Esophagus (tissue), 2 donors: ENCODE measurements around the gene RGSL1. TPM values are rescaled to one million over a fixed set of nuclear protein-coding genes. Genes with fewer than 3 reads are reported as not detected.

ENCODE experiments used
- H3K27ac ChIP-seq, 2 donors: one replicate each; pipeline ENCODE4 v1.5.1; 2013; ENCODE audit warnings: low read depth in 2 of 2, mild to moderate bottlenecking in 2 of 2, inconsistent platforms in 1 of 2, low read length in 1 of 2, moderate library complexity in 1 of 2
- H3K27me3 ChIP-seq, 2 donors: one replicate each; pipeline ENCODE4 v1.6.1; 2013; ENCODE audit warnings: low read length in 2 of 2, control low read depth in 1 of 2, mild to moderate bottlenecking in 1 of 2; ENCODE audit not compliant: insufficient read depth in 2 of 2, control insufficient read depth in 1 of 2
- H3K36me3 ChIP-seq, 2 donors: one replicate each; pipeline ENCODE4 v1.6.1; 2013; ENCODE audit warnings: low read length in 1 of 2; ENCODE audit not compliant: control insufficient read depth in 2 of 2, insufficient read depth in 2 of 2
- H3K4me1 ChIP-seq, 2 donors: one replicate each; pipeline ENCODE4 v1.6.1; 2013; ENCODE audit warnings: low read length in 1 of 2; ENCODE audit not compliant: control insufficient read depth in 2 of 2, insufficient read depth in 2 of 2
- H3K4me3 ChIP-seq, 2 donors: one replicate each; pipeline ENCODE4 v1.5.1; 2013; ENCODE audit warnings: low read length in 2 of 2, mild to moderate bottlenecking in 2 of 2, low read depth in 1 of 2, moderate library complexity in 1 of 2
- H3K9me3 ChIP-seq, 2 donors: one replicate each; pipeline ENCODE4 v1.6.1; 2013; ENCODE audit warnings: mild to moderate bottlenecking in 2 of 2, low read depth in 1 of 2, low read length in 1 of 2, moderate library complexity in 1 of 2; ENCODE audit not compliant: control insufficient read depth in 2 of 2, insufficient read depth in 1 of 2
- WGBS, 2 donors: extraction: QIAGEN DNeasy Blood & Tissue Kit; methylation state at CpG; one replicate each; pipeline ENCODE4 v1.1.7; 2013; 5-methylcytosine and 5-hydroxymethylcytosine counted together
- polyA plus RNA-seq, 2 donors: library from polyadenylated mRNA; stranded (reverse); fragments of 200-250 nt; gene quantifications; one replicate each; pipeline ENCODE4 v1.2.3, GENCODE V29; 2013
- donor health status: healthy with polysubstance abuse.
- donor health status: Bipolar disorder and iron deficiency.

The RGSL1 gene
- polyA plus RNA-seq, 2 donors = 0.14 TPM; not detected in 1

GRCh38 chr1:182601416-182601786 lies 151.5 kb downstream of the RGSL1 start:
- Histone ChIP-seq H3K36me3 (peaks cover 0 to 4% of the 10 kb centered on the region in 2 donors), H3K27me3 (no peaks in the 10 kb centered on the region), H3K27ac (no peak overlapping the region), H3K4me1 (peaks cover 7% of the 10 kb centered on the region in 2 donors), H3K4me3 (no peak overlapping the region), H3K9me3 (no peaks in the 10 kb centered on the region)
- WGBS, 2 donors = 17 to 18% methylated on average over 6 of the region's 6 CpGs

DNA sequence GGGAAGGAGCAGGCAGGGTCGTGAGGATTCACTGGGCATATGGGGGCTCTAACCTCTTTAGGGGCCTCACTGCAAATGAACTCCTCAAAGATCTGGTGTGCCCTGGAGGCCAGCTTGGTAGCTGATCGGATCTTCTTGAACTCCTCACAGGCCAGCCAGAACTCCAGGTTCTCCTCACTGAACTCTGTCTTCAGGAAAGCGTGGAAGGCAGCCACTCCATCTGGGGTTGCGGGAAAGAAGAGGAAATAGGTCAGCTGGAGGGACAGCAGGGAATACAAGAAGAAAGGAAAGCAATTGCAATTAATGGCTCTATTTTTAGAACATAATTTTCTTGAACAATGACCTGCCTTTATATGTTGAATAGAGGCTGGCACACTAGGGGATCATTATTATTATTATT lies 152.0 kb downstream of the RGSL1 start:
- peaks cover 7% of the 10 kb centered on the region in 2 donors for H3K4me1 ChIP-seq
- H3K27ac ChIP-seq = peak overlapping the region; percentile 16 to 26
- 58 to 67% methylated on average over 4 of the region's 4 CpGs for WGBS, 2 donors

DNA sequence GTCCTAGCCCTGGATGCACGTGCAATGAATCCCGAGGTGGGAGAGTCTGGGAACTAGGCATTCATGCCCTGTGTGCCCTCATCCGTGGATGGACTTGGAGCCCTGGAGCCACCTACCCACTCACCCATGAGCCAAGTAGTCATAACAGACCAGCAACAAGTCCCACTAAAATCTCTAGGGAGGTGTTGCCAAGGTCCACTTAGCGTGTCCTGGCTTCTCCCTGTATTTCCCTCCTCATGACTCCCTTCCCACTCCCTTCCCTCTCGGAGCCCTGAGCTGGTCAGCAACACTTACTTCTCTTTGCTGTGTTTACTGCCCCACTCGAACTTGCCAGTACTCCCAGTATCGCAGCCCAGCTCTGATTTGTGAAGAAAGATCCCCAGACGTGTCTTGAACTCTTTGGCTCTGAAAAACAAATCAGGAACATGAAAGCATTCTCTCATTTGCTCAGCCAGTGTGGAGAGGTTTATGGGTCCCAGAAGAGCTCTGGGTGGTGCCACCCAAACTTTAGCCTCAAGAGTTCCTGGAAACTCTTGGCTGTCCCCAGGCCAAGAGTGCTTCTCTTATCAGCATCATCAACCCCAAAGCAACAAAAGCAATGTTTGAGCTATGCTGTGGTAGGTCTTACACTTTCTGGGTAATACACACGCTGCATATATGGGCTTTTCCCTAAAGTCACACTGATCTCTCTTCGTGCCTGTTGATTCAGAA lies 153.1 kb downstream of the RGSL1 start:
- 64 to 68% methylated on average over 10 of the region's 10 CpGs for WGBS, 2 donors
- no peaks in the 10 kb centered on the region for H3K27me3 ChIP-seq
- H3K36me3 ChIP-seq = peaks cover 0 to 4% of the 10 kb centered on the region in 2 donors
- H3K9me3 ChIP-seq = no peaks in the 10 kb centered on the region
- H3K4me1 ChIP-seq = peaks cover 7% of the 10 kb centered on the region in 2 donors
- H3K27ac ChIP-seq = peak overlapping the region in 1 of 2 donors; percentile 44
- H3K4me3 ChIP-seq = peak overlapping the region in 1 of 2 donors; percentile 54

More for the DNA sequence above, 152.0 kb downstream of the RGSL1 start:
- Histone ChIP-seq H3K27me3 (no peaks in the 10 kb centered on the region), H3K9me3 (no peaks in the 10 kb centered on the region), H3K36me3 (peaks cover 0 to 4% of the 10 kb centered on the region in 2 donors), H3K4me3 (no peak overlapping the region)

- Histone ChIP-seq H3K4me1 (peaks cover 7% of the 10 kb centered on the region in 2 donors), H3K27ac (peak overlapping the region in 1 of 2 donors; percentile 34), H3K36me3 (peaks cover 0 to 4% of the 10 kb centered on the region in 2 donors), H3K27me3 (no peaks in the 10 kb centered on the region), H3K4me3 (peak overlapping the region; percentile 51 to 54), H3K9me3 (no peaks in the 10 kb centered on the region)
- 3 to 4% methylated on average over 12 of the region's 12 CpGs for WGBS, 2 donors
Measured at GRCh38 chr1:182603646-182604174, 153.8 kb downstream of the RGSL1 start.

- Histone ChIP-seq H3K9me3 (no peaks in the 10 kb centered on the region), H3K36me3 (peaks cover 0 to 4% of the 10 kb centered on the region in 2 donors), H3K4me3 (peak within 1 kb of the TSS; percentile 51 to 54), H3K27me3 (no peaks in the 10 kb centered on the region), H3K27ac (peak within 1 kb of the TSS in 1 of 2 donors; percentile 34), H3K4me1 (peaks cover 7% of the 10 kb centered on the region in 2 donors)
- WGBS, 2 donors = 4 to 5% methylated on average over 44 of the region's 44 CpGs
Measured at GRCh38 chr1:182604175-182605164, 154.5 kb downstream of the RGSL1 start, which contains the start of gene RGS16. RGS16 (minus strand) TSS chr1:182604389; CDS start chr1:182604259, 130 bp downstream.

DNA sequence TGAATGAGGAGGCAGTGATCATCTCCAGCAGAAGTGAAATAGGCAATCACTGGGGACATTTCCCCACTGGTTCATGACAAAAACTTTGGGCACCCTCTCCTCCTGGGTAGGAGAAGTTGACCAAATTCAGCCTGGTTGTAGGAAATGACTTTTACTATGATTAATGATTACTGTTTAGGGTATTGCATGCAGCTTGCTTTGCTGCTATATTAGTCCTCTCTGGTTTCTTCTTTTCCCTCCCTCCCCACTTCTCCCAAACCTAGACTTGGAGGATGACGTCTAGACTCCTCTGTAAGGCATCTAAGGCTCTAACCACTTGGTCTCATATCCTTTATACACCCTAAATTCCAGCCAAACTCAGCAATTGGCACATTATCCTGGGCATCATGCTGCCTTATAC lies 157.6 kb downstream of the RGSL1 start:
- H3K27me3 ChIP-seq = no peaks in the 10 kb centered on the region
- 80 to 87% methylated on average over 1 of the region's 1 CpG for WGBS, 2 donors

GRCh38 chr1:182608236-182608635 lies 158.3 kb downstream of the RGSL1 start:
- H3K27ac ChIP-seq = no peak overlapping the region
- no peaks in the 10 kb centered on the region for H3K27me3 ChIP-seq
- no peaks in the 10 kb centered on the region for H3K9me3 ChIP-seq
- WGBS, 2 donors = 49 to 86% methylated on average over 2 of the region's 2 CpGs
- no peak overlapping the region for H3K4me3 ChIP-seq
- H3K4me1 ChIP-seq = peaks cover 5 to 7% of the 10 kb centered on the region in 2 donors
- no peaks in the 10 kb centered on the region for H3K36me3 ChIP-seq

More for the DNA sequence above, 157.6 kb downstream of the RGSL1 start:
- H3K4me3 ChIP-seq = no peak overlapping the region
- no peaks in the 10 kb centered on the region for H3K36me3 ChIP-seq
- no peaks in the 10 kb centered on the region for H3K9me3 ChIP-seq
- no peak overlapping the region for H3K27ac ChIP-seq
- H3K4me1 ChIP-seq = peaks cover 7% of the 10 kb centered on the region in 2 donors

DNA sequence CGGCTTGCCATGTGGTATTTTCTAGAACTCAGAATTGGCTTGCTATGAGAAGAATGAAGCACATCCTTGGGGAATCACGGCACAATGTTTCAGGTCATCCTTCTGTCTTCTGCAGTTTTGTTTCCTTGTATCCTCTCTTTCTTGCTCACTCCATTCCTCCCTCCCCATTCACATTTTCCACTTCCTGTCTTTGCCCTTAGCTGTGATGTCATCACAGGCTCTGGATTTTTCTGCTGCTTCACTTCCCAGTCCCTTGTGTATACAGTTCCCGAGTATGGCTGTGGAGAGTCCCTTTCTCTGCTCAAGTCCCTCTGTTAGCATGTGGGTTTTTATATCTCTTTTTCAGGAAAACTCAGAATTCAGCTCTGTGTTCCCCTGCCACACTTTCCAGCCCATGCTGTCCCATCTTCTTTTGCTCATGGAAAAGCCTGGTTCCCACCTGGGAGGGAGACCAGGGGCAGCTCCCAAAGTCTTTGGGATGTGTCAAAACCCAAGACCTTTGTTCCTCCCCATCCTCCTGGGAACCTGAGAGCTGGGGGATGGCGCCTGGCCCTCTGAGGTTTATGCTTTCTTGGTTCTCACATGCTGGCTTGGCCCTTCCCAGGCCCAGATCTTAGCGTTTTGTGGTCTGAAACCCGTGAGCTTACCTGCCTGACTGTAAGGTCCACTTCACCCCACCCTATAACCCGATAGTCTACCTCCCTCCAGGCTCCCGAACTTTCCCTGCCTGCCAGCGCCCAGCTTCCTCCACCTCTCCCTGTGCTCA lies 159.1 kb downstream of the RGSL1 start:
- Histone ChIP-seq H3K9me3 (no peaks in the 10 kb centered on the region), H3K4me3 (no peak overlapping the region), H3K4me1 (peaks cover 1 to 4% of the 10 kb centered on the region in 2 donors), H3K27ac (no peak overlapping the region), H3K36me3 (no peaks in the 10 kb centered on the region), H3K27me3 (no peaks in the 10 kb centered on the region)
- WGBS, 2 donors = 83 to 86% methylated on average over 9 of the region's 9 CpGs
